Endodermal cell (in vitro differentiated cells): Measurements from ENCODE around the gene KRTAP6-2. TPM values are rescaled to one million over a fixed set of nuclear protein-coding genes. Genes with fewer than 3 reads are reported as not detected.

Experiments
- DNase-seq: peaks from one replicate; pipeline ENCODE4 v3.0.0-alpha.2; 2017
- H3K27ac ChIP-seq: 2 replicates; pipeline ENCODE4 v1.5.1; 2013; ENCODE audit warnings: mild to moderate bottlenecking, low read depth, low read length, moderate library complexity
- H3K27me3 ChIP-seq: 2 replicates; pipeline ENCODE4 v1.6.1; 2013; ENCODE audit warnings: mild to moderate bottlenecking, low read length, moderate library complexity; ENCODE audit not compliant: insufficient read depth, control insufficient read depth, poor library complexity, severe bottlenecking
- H3K36me3 ChIP-seq: 2 replicates; pipeline ENCODE4 v1.7.0; 2013; ENCODE audit warnings: mild to moderate bottlenecking, low read length, moderate library complexity; ENCODE audit not compliant: control insufficient read depth, insufficient read depth
- H3K4me1 ChIP-seq: one replicate; pipeline ENCODE4 v1.7.0; 2013; ENCODE audit warnings: low read length; ENCODE audit not compliant: control insufficient read depth, insufficient read depth
- H3K4me3 ChIP-seq: 2 replicates; pipeline ENCODE4 v1.5.1; 2013; ENCODE audit warnings: mild to moderate bottlenecking, low read length, moderate library complexity
- H3K9ac ChIP-seq: 2 replicates; pipeline ENCODE4 v1.6.1; 2013; ENCODE audit warnings: mild to moderate bottlenecking, low read length, moderate library complexity; ENCODE audit not compliant: poor library complexity, severe bottlenecking; ENCODE audit errors: extremely low read depth
- H3K9me3 ChIP-seq: 2 replicates; pipeline ENCODE4 v1.6.1; 2013; ENCODE audit warnings: mild to moderate bottlenecking, low read length, moderate library complexity; ENCODE audit not compliant: control insufficient read depth
- H3K27ac Mint-ChIP-seq: 2 replicates; pipeline ENCODE4 v1.8.0; 2020; ENCODE audit warnings: mixed read lengths
- H3K27me3 Mint-ChIP-seq: 2 replicates; pipeline ENCODE4 v1.8.0; 2021; ENCODE audit warnings: mild to moderate bottlenecking, mixed read lengths; ENCODE audit not compliant: insufficient read depth
- H3K36me3 Mint-ChIP-seq: 2 replicates; pipeline ENCODE4 v1.8.0; 2020; ENCODE audit warnings: low read depth, mixed read lengths
- H3K4me1 Mint-ChIP-seq: 2 replicates; pipeline ENCODE4 v1.8.0; 2020; ENCODE audit warnings: mixed read lengths
- H3K4me3 Mint-ChIP-seq: 2 replicates; pipeline ENCODE4 v1.8.0; 2020; ENCODE audit warnings: mild to moderate bottlenecking, moderate library complexity, mixed read lengths
- H3K9me3 Mint-ChIP-seq: 2 replicates; pipeline ENCODE4 v1.8.0; 2020; ENCODE audit warnings: mild to moderate bottlenecking, mixed read lengths
- WGBS, 2 experiments: methylation state at CpG; one replicate each; pipeline versions ENCODE4 v1.1.5 to v1.1.7; 2013; ENCODE audit warnings: missing lambda C conversion rate in 2 of 2, mixed read lengths in 1 of 2; ENCODE audit not compliant: insufficient coverage in 1 of 2, insufficient read length in 1 of 2; 5-methylcytosine and 5-hydroxymethylcytosine counted together
- total RNA-seq, 2 donors: library from RNA; stranded (reverse); fragmentation: NEBNext Ultra II Directional in 1 of 2; extraction: Animal tissue kit (Norgen Biotek cat#: 25700) in 1 of 2; gene quantifications; 2 replicates in 1 of 2; 3 replicates in 1 of 2; pipeline ENCODE4 v1.2.1, GENCODE V29; 2021
- TF ChIP-seq, protein P1 (sequence below): fragments of 200-600 bp; sonication (generic); conservative IDR thresholded peaks from 2 replicates; pipeline ENCODE4 v1.5.0; 2021; ENCODE audit warnings: antibody characterized with exemption, mild to moderate bottlenecking

KRTAP6-2 gene
- total RNA-seq, 2 donors from 2014 or later, result not detected

DNA sequence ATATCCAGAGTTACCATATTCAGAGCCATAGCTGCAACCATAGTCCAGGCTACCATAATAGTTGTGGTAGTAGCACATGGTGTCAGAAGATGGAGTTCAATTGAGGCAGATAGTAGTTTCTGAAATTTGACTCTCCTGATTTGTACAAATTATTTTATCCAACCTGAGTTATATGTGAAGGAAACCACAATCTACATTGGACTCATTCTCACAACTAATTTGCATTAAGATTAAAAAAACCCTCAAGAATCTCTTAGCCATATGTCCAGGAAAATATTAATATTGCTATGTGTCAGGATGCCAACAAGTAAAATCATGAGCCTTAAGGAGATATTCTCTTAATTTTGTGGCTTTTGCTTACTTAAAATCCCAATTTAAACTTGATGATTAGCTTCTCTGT is 8.4 kb downstream of the KRTAP6-2 start, which contains the start of gene KRTAP22-2:
KRTAP22-2 (minus strand) TSS at position 101 of the 400 bp plus-strand sequence.
- H3K36me3 ChIP-seq, result no peaks in the 10 kb centered on the region
- no peak within 1 kb of the TSS for H3K27ac ChIP-seq
- Mint-ChIP-seq H3K36me3 (no peaks in the 10 kb centered on the region), H3K27ac (no peak within 1 kb of the TSS), H3K4me1 (no peaks in the 10 kb centered on the region), H3K27me3 (no peaks in the 10 kb centered on the region), H3K4me3 (no peak within 1 kb of the TSS), H3K9me3 (peaks cover 25% of the 10 kb centered on the region)
- TF ChIP-seq, protein P1, sequence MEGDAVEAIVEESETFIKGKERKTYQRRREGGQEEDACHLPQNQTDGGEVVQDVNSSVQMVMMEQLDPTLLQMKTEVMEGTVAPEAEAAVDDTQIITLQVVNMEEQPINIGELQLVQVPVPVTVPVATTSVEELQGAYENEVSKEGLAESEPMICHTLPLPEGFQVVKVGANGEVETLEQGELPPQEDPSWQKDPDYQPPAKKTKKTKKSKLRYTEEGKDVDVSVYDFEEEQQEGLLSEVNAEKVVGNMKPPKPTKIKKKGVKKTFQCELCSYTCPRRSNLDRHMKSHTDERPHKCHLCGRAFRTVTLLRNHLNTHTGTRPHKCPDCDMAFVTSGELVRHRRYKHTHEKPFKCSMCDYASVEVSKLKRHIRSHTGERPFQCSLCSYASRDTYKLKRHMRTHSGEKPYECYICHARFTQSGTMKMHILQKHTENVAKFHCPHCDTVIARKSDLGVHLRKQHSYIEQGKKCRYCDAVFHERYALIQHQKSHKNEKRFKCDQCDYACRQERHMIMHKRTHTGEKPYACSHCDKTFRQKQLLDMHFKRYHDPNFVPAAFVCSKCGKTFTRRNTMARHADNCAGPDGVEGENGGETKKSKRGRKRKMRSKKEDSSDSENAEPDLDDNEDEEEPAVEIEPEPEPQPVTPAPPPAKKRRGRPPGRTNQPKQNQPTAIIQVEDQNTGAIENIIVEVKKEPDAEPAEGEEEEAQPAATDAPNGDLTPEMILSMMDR, result no peak
- H3K9ac ChIP-seq, result no peak within 1 kb of the TSS
- no peaks in the 10 kb centered on the region for H3K4me1 ChIP-seq
- no peaks in the 10 kb centered on the region for H3K9me3 ChIP-seq
- H3K4me3 ChIP-seq, result no peak within 1 kb of the TSS
- H3K27me3 ChIP-seq, result no peaks in the 10 kb centered on the region
- DNase-seq, result no peak

DNA sequence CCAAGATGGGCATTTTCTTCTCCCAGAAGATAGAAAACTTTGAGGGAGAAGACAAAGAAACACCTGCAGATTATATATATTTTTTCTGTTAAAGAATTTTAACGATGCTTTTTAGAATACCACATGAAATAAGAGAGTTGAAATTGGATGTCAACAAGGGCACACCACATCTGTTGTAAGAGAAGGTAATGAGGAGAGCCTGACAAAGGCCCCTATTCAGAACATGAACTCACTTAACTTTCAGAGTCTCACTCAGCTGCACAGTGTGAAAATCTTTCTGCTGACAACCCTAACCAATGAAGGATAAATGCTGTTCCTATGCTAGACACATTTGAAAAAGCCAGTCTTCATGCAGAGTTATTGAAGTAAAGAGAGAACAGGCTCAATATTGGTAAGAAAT is 15.8 kb downstream of the KRTAP6-2 start:
- Histone ChIP-seq H3K27me3 (peaks cover 15% of the 10 kb centered on the region), H3K36me3 (no peaks in the 10 kb centered on the region), H3K9me3 (no peaks in the 10 kb centered on the region), H3K4me3 (no peak overlapping the region), H3K9ac (no peak overlapping the region), H3K27ac (no peak overlapping the region), H3K4me1 (no peaks in the 10 kb centered on the region)
- TF ChIP-seq, protein P1, result no peak
- no peaks in the 10 kb centered on the region for H3K27me3 Mint-ChIP-seq
- no peak for DNase-seq
- H3K4me1 Mint-ChIP-seq, result no peaks in the 10 kb centered on the region
- peaks cover 18% of the 10 kb centered on the region for H3K9me3 Mint-ChIP-seq
- 90% methylated on average over 1 of the region's 1 CpG; no CpG with 5 or more reads in 1 of the 2 experiments for WGBS, 2 experiments
- no peak overlapping the region for H3K27ac Mint-ChIP-seq
- H3K36me3 Mint-ChIP-seq, result no peaks in the 10 kb centered on the region
- H3K4me3 Mint-ChIP-seq, result no peak overlapping the region

DNA sequence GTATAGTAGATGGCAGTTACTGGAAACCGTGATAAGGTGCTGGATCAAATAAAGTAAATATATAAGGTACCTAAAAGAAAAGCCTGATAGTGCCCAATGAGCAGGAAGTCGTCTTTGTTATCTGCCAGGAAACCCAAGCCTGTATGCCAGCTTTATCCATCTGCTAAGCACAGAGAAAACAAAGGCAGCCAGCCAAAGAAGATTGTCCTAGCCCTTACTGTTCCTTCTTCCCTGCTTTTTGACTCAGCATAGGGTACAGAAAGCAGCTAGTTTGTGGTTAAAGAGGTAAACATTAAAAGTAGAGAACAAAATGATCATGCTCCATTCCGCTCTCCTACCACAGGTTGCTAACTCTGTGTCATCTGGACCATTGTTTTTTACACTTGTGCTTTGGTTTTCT is 18.6 kb downstream of the KRTAP6-2 start:
- Histone ChIP-seq H3K4me1 (no peaks in the 10 kb centered on the region), H3K36me3 (no peaks in the 10 kb centered on the region), H3K4me3 (no peak overlapping the region), H3K27ac (no peak overlapping the region), H3K27me3 (peaks cover 36% of the 10 kb centered on the region), H3K9me3 (no peaks in the 10 kb centered on the region), H3K9ac (no peak overlapping the region)
- peaks cover 11% of the 10 kb centered on the region for H3K9me3 Mint-ChIP-seq
- H3K4me3 Mint-ChIP-seq, result no peak overlapping the region
- no peak for DNase-seq
- H3K4me1 Mint-ChIP-seq, result no peaks in the 10 kb centered on the region
- TF ChIP-seq, protein P1, result no peak
- H3K36me3 Mint-ChIP-seq, result no peaks in the 10 kb centered on the region
- no peak overlapping the region for H3K27ac Mint-ChIP-seq
- H3K27me3 Mint-ChIP-seq, result no peaks in the 10 kb centered on the region
- WGBS, 2 experiments, result 73 to 83% methylated on average over 2 to 3 of the region's 3 CpGs
